HG03460 (cell line): ENCODE results near the gene APOBEC3A.
"Not testable (repeated sequence)": the region's sequence is repeated elsewhere in the genome, so short reads cannot be mapped to it uniquely, and the experiment has no call there.

Source experiments
- ATAC-seq: cut with Tn5 transposase; IDR thresholded peaks from one replicate; pipeline ENCODE4 v1.9.1; 2021; ENCODE audit not compliant: unreplicated experiment

APOBEC3A gene

GRCh38 chr22:38957808-38958650 is 620 bp downstream of the APOBEC3A start:
- ATAC-seq, result no peak

- ATAC-seq, result not testable (repeated sequence)
Measured at GRCh38 chr22:38958651-38958943, 1.2 kb downstream of the APOBEC3A start.

GRCh38 chr22:38959590-38959989 is 2.2 kb downstream of the APOBEC3A start:
- no peak for ATAC-seq

DNA sequence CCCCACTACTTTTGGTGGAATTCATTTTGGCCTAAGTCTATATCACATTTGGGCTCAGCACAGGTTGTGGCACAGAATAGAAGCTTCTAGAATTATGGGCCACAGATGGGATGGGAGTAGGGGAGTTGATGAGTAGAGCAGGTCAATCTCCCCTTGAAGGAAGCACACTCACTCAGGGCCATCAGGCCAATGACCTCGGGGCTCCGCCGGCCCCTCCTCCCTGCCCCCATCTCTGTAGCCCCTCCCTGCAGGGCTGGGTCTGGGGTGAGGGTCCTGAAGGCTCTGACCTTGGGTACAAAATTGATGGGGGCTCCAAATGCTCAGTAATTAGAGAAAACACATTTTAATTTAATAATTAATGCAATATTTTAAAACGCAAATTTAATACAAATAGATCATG is 3.3 kb downstream of the APOBEC3A start:
- not testable (repeated sequence) for ATAC-seq

DNA sequence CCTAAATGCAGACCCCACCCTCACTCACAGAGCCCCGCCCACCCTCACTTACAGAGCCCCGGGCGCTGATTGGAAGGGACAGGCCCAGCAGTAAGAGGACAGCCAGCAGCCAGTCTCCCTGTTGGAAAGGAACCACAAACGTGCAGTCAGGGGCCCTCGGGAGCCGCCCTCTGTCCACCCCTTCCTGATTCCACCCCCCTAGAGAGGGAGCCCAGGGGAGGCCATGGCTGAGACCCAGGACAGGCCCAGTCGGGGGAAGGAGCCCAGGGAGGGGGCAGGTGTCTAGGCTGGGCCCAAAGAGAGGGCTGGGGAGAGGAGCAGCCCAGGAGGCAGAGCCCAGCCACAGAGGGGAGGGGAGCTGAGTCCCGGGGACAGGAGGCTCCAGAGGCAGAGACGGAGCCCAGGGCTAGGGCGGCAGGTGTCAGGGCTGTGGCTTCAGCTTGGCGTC is 5.9 kb downstream of the APOBEC3A start:
- not testable (repeated sequence) for ATAC-seq

DNA sequence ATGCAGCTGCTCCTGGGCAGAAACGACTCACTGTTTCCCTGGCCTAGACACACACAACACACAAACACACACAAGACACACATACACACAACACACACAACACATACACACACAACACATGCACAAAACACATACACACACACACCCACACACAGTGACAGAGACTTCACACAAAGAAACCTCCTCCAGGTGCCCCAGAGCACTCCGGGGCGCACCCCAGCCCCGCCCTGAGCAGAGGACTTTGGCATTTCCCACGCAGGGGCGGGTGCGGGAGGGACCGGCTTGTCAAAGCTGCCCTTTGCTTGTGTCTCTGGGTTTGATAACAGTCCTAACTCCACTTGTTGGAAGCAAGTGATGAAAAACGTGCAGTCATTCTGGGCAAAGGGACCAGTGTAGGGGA is 6.5 kb downstream of the APOBEC3A start:
- no peak for ATAC-seq

DNA sequence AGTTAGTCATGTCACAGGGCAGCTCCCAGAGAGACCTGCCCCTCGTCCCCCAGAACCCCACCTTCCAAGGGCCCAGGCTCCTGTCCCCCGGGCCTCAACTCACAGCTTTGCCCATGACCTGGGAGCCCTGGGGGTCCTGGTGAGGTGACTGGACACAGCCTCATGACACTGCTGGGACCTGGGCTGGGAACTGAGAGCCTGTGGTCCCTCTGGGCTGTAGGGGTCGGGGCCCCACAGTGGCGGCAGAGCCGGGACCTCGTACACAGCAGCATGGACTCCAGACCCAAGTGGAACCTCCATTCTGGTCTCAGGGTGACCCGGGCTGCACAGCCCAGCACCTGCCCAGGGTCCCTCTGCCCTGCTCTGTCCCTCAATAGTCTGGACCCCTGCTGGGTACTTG is 6.9 kb downstream of the APOBEC3A start:
- no peak for ATAC-seq

GRCh38 chr22:38964989-38965388 is 7.6 kb downstream of the APOBEC3A start:
- ATAC-seq, result no peak

- no peak for ATAC-seq
Measured at GRCh38 chr22:38965614-38966379, 8.4 kb downstream of the APOBEC3A start.

GRCh38 chr22:38966380-38966702 is 8.9 kb downstream of the APOBEC3A start:
- ATAC-seq, result no peak

- no peak for ATAC-seq
Measured at GRCh38 chr22:38966942-38967341, 9.5 kb downstream of the APOBEC3A start.

DNA sequence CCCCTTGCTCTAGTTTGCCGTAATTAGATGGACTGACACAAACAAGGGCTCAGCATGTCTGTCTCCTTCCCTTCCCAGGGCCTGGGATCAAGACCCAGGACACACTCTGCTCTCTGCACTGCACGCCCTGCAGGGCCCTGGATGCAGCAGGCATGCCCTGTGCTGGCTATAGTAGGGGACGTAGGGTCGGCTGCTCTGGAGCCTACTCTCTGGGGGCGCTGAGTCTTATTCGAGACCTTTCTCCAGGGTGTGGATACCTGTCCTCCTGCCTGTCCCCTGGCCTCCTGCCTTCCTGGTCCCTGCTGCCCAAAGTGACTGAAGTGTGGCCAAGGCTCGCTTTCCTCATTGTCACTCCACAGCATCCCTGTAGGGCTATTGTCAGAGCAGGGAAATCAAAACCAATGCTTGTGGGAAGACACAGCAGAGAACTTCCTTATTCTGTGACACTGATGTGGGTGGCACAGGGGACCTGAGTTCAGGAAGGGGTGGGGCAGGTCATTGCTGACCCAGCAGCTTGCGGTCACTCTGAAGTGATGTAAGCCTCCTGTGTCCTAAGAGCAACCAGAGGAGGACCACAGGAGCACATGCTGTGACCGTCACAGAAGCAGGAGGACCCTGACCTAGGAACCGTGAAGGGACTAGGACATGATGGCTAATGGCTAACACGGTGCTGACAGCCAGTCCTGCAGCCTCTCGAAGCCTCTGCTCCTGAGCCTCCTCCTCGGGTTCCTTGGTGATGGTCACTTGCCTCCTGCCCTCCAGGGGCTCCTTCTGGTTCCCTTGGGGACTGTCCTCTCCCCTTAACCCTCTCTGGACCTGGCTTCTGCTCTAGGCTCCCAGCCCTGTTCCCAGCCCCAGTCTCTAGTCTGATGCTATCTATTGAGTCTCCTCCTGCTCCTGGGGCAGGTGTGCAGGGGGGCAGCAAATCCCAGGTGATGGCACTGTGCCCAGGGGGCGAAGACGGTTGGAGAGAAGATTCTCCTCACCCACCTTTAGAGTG is 10.3 kb downstream of the APOBEC3A start:
- no peak for ATAC-seq

DNA sequence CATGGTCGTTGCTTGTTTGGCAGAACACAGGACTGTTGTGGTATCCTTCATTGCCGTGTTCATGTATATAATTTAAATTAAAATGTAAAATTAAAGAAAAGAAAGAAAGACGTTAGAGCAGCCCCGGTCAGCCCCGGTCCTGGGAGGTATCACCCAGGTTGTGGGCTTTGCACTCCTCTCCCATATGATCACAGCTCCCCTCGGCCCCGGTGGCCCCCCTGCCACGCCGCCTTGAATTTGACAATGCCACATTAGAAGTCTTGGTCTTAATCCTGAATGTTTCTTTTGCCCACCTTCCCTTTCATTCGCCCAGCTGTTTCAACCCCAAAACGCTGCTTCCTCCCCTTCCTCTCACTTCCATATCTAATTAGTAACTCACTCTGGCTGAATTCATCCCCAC is 11.4 kb downstream of the APOBEC3A start:
- no peak for ATAC-seq

DNA sequence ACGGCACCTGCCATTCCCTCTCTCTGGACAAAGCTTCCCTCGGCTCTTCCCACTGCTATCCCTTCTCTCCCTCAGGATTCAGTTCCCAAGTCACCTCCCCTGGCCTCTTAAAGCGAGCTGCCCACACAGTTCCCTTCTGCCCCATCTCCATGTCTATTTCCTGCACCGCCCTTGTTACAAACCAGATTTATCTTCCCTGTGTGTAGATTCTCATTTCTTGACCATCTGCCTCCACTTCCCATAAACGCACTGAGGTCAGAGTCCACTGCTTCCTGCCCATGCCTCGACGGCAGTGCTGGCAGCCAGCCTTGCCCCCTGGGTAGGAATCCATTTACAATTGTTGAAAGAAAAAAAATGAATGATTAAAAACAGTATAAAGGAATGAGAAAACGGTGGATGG is 13.1 kb downstream of the APOBEC3A start:
- ATAC-seq, result no peak

GRCh38 chr22:38971202-38971601 is 13.8 kb downstream of the APOBEC3A start:
- ATAC-seq, result no peak

DNA sequence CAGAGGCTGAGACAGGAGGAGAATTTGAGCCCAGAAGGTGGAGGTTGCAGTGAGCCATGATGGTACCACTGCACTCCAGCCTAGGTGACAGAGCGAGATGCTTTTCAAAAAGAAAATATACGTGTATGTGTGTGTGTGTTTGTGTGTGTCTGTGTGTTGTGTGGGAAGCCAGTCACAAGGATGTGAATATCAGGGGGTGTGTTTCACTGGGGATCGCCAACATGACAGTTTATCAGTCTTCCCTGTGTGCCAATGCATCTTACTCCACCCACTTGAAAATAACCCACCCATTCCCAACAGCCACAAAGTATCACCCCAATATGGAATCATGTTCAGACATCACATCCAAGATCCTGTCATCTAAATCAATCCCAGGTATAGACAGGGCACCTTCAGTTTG is 14.4 kb downstream of the APOBEC3A start:
- no peak for ATAC-seq

DNA sequence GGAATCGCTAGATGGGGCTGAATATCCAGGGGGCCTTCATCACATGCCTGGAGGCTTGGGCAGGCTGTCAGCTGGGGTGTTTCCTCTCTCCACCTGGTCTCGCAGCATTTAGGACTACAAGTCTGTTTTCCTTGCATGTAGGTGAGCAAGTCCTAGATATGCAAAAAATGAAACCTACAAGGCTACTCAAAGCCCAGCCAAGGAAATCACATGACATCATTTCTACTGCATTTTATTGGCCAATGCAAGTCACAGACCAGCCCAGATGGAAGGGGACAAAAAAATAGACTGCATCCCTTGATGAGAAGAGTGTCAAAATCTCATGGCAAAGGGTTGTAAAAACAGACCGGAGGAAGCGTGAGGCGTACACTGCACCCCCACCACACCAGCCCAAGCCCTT is 15.1 kb downstream of the APOBEC3A start:
- ATAC-seq, result no peak

- no peak for ATAC-seq
Measured at GRCh38 chr22:38973289-38974169, 16.1 kb downstream of the APOBEC3A start.

DNA sequence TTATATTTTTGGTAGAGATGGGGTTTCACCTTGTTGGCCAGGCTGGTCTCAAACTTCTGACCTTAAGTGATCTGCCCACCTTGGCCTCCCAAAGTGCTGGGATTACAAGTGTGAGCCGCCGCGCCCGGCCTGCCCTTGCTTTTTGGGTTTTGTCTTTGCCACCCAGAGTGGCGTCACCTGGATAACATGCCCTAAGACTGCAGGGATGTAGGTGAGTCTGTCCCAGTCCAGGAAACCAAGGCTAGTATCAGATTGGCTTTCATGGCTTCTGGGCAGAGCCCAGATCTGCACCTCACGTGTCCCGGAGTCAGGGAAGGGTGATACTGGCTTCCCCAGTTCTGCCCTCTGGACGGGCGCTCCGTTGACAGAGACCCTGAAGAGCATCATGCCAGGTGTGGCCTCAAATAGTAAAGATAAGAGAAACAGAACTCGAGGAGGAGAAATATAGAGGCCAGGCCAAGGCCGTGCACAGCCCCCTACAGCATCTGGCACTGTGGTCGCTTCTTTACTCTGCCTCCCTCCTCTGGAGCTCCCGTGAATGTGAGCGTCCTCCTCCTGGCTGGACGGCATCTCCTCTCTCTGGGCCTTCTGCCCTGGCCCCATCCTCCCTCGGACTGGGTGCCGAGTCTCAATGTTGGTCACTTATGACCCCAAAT is 16.9 kb downstream of the APOBEC3A start:
- ATAC-seq, result no peak

- ATAC-seq, result no peak
Measured at GRCh38 chr22:38974826-38975175, 17.4 kb downstream of the APOBEC3A start.
